ENCODE measurements around the gene SEZ6L.

GRCh38 chr22:26285632-26286031, 116.4 kb downstream of the SEZ6L start:
- TF ChIP-seq CTCF (IDR thresholded peaks at IDR 0.05), result no peak
- no peak for TF ChIP-seq POLR2A (IDR thresholded peaks at IDR 0.05)

Data from ovary (tissue), 3 donors.